ENCODE measurements around the gene EIF2AK3. TPM values are rescaled to one million over a fixed set of nuclear protein-coding genes. Genes with fewer than 3 reads are reported as not detected.

Gene EIF2AK3
- polyA plus RNA-seq, 1 of the 3 experiments (the other 2 are of a cell fraction) = 2.2 TPM

- peaks cover 4% of the 10 kb centered on the region for H3F3A ChIP-seq (replicated peaks; ENCODE audit: insufficient read depth)
- TF ChIP-seq EP300 (IDR thresholded peaks at IDR 0.05; ENCODE audit: borderline replicate concordance in 1 of 2, low read depth in 1 of 2, low read length in 1 of 2) (no peak), MEF2A (IDR thresholded peaks at IDR 0.05; ENCODE audit: borderline replicate concordance, low read depth) (no peak), CHD2 (IDR thresholded peaks at IDR 0.05; ENCODE audit: low read length, partially characterized antibody) (no peak), FOXM1 (IDR thresholded peaks at IDR 0.05; ENCODE audit: low read depth) (no peak), USF2 (IDR thresholded peaks at IDR 0.05; ENCODE audit: borderline replicate concordance, low read depth, low read length) (no peak), TCF12 (IDR thresholded peaks at IDR 0.05) (no peak), FOSL2 (IDR thresholded peaks at IDR 0.05; ENCODE audit: borderline replicate concordance, low read depth) (no peak), YY1 (IDR thresholded peaks at IDR 0.05; ENCODE audit: low read depth) (no peak), MXI1 (IDR thresholded peaks at IDR 0.05; ENCODE audit: low read depth, low read length) (no peak), RXRA (IDR thresholded peaks at IDR 0.05; ENCODE audit: borderline replicate concordance, low read depth) (no peak), RAD21 (IDR thresholded peaks at IDR 0.05; ENCODE audit: low read length) (no peak), NFIC (IDR thresholded peaks at IDR 0.05; ENCODE audit: borderline replicate concordance) (no peak), USF1 (IDR thresholded peaks at IDR 0.05; ENCODE audit: borderline replicate concordance, low read depth) (no peak), IRF3 (IDR thresholded peaks at IDR 0.05; ENCODE audit: low read depth, low read length) (no peak), POLR2AphosphoS5 (IDR thresholded peaks at IDR 0.05; ENCODE audit: low read depth, low read length) (no peak)
- ChIA-PET POLR2A (no interaction called here), CTCF (interaction anchor here (1.4 kb wide), 1 partner anchor 28 kb away, joined by 4 read pairs; no protein-coding TSS in a partner anchor)
- no peak overlapping the region for H3K27ac ChIP-seq (ENCODE audit: low read depth in 2 of 2, low read length in 1 of 2)
- H2AFZ ChIP-seq (ENCODE audit: low read depth) = no peak overlapping the region
- H3K36me3 ChIP-seq (replicated peaks in 1 of 2; ENCODE audit: control insufficient read depth in 1 of 2, insufficient read depth in 2 of 2, low read length in 1 of 2) = no peaks in the 10 kb centered on the region
- H3K79me2 ChIP-seq (ENCODE audit: insufficient read depth) = no peaks in the 10 kb centered on the region
- H3K9ac ChIP-seq = no peak overlapping the region
- H3K4me2 ChIP-seq = no peak overlapping the region
- H3K9me3 ChIP-seq = peaks cover 15% of the 10 kb centered on the region
- H3K4me3 ChIP-seq (ENCODE audit: low read depth in 2 of 2, low read length in 1 of 2) = no peak overlapping the region
- WGBS (ENCODE audit: low lambda C conversion rate) = 83% methylated on average over 1 of the region's 7 CpGs
- no peak for DNase-seq
- H4K20me1 ChIP-seq (ENCODE audit: insufficient read depth) = no peaks in the 10 kb centered on the region
- no peaks in the 10 kb centered on the region for H3K27me3 ChIP-seq (ENCODE audit: insufficient read depth)
- no peaks in the 10 kb centered on the region for H3K4me1 ChIP-seq (ENCODE audit: control insufficient read depth in 1 of 2, insufficient read depth in 2 of 2, low read depth in 1 of 2, low read length in 1 of 2)
- no peaks in the 10 kb centered on the region for H3K9me2 ChIP-seq
Measured at GRCh38 chr2:88641330-88641729, 14.1 kb upstream of the EIF2AK3 start.

GRCh38 chr2:88639865-88640264 is 12.6 kb upstream of the EIF2AK3 start:
- no peaks in the 10 kb centered on the region for H3K27me3 ChIP-seq (ENCODE audit: insufficient read depth)
- no peak overlapping the region for H3K27ac ChIP-seq (ENCODE audit: low read depth in 2 of 2, low read length in 1 of 2)
- H4K20me1 ChIP-seq (ENCODE audit: insufficient read depth) = no peaks in the 10 kb centered on the region
- WGBS (ENCODE audit: low lambda C conversion rate) = 63% methylated on average over 1 of the region's 1 CpG
- TF ChIP-seq TEAD4 (IDR thresholded peaks at IDR 0.05; ENCODE audit: borderline replicate concordance, insufficient read depth) (no peak), MXI1 (IDR thresholded peaks at IDR 0.05; ENCODE audit: low read depth, low read length) (no peak), NFIC (IDR thresholded peaks at IDR 0.05; ENCODE audit: borderline replicate concordance) (no peak), POLR2AphosphoS5 (IDR thresholded peaks at IDR 0.05; ENCODE audit: low read depth, low read length) (no peak), PBX3 (IDR thresholded peaks at IDR 0.05) (no peak), ELF1 (IDR thresholded peaks at IDR 0.05) (no peak), CTCF (IDR thresholded peaks at IDR 0.05) (no peak), EP300 (IDR thresholded peaks at IDR 0.05; ENCODE audit: borderline replicate concordance in 1 of 2, low read depth in 1 of 2, low read length in 1 of 2) (no peak), RXRA (IDR thresholded peaks at IDR 0.05; ENCODE audit: borderline replicate concordance, low read depth) (no peak), EZH2phosphoT487 (IDR thresholded peaks at IDR 0.05; ENCODE audit: borderline replicate concordance, low read depth) (no peak)
- H3K4me3 ChIP-seq (ENCODE audit: low read depth in 2 of 2, low read length in 1 of 2) = no peak overlapping the region
- H3K4me1 ChIP-seq (ENCODE audit: control insufficient read depth in 1 of 2, insufficient read depth in 2 of 2, low read depth in 1 of 2, low read length in 1 of 2) = no peaks in the 10 kb centered on the region
- H3K79me2 ChIP-seq (ENCODE audit: insufficient read depth) = no peaks in the 10 kb centered on the region
- DNase-seq = no peak
- peaks cover 13% of the 10 kb centered on the region for H3K9me3 ChIP-seq
- ChIA-PET POLR2A (no interaction called here), CTCF (interaction anchor here (1.0 to 1.3 kb wide), 2 partner anchors 32 to 49 kb away, joined by 3 to 4 read pairs; no protein-coding TSS in a partner anchor)
- H3K4me2 ChIP-seq = no peak overlapping the region
- peaks cover 4% of the 10 kb centered on the region for H3F3A ChIP-seq (replicated peaks; ENCODE audit: insufficient read depth)
- H2AFZ ChIP-seq (ENCODE audit: low read depth) = no peak overlapping the region
- H3K36me3 ChIP-seq (replicated peaks in 1 of 2; ENCODE audit: control insufficient read depth in 1 of 2, insufficient read depth in 2 of 2, low read length in 1 of 2) = no peaks in the 10 kb centered on the region
- no peaks in the 10 kb centered on the region for H3K9me2 ChIP-seq
- H3K9ac ChIP-seq = no peak overlapping the region
